ENCODE measurements around the gene PRKCE.

PRKCE gene

DNA sequence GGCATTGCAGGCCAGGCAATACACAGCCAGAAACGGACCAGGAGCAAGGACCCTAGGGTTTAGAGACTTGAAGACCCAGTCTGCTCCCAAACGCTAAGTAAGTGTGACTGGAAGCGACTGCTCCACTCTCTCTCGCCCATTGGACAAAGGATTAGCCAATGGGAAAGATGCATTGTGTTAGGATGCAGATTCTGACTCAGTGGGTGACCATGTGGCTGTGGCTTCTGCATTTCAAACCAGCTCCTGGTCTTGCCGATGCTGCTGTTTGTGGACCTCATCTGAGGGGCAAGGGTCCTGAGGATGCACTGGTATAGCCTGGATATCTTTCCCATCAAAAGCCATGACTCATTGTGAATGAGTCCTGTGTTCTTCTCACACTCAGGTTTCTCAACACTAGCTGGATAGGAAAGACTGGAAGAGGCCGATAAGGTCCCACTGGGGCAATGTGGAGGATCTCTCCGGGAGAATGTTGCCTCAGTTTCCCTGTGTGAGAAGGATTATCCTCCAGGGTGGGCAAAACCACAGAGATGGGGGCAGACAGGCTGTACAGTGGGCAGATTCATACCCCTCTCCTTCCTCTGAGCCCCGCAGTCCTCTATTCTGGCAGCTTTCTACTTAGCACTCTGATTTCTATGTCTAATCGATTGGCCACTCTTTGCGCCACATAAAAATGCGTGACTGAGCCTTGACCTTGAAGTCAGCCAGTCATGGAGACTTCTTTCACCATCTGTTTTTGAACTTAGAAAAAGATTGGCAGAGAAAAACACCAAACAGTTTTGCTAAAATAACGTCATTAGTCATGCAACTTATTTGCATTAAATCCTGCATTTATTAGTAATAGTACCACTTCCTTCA, 257.1 kb downstream of the PRKCE start:
- TF ChIP-seq CTCF (IDR thresholded peaks at IDR 0.05; ENCODE audit: insufficient read depth, missing control alignments), result no peak
- FAIRE-seq (no peak), DNase-seq (ENCODE audit: insufficient read length, low spot score) (no peak)

DNA sequence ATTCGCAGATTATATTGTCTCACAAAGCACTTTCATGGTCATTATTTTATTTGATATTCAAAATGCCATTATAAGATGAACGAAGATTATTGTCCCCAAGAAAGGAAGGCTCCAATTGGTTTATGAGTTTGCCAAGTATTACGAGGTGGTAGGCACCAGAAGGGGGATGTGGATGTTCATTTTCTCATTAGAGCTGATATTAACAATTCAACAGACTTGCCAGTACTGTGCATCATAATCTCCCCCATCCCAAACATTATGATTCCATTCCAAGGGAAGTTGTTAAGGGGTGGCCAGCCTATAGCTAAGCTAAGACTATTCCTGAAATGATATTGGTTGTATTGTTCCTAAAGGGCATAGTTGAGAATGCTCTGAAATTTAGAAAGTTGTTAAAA, 257.7 kb downstream of the PRKCE start:
- DNase-seq (ENCODE audit: insufficient read length, low spot score) (no peak), FAIRE-seq (no peak)
- TF ChIP-seq CTCF (IDR thresholded peaks at IDR 0.05; ENCODE audit: insufficient read depth, missing control alignments), result no peak

DNA sequence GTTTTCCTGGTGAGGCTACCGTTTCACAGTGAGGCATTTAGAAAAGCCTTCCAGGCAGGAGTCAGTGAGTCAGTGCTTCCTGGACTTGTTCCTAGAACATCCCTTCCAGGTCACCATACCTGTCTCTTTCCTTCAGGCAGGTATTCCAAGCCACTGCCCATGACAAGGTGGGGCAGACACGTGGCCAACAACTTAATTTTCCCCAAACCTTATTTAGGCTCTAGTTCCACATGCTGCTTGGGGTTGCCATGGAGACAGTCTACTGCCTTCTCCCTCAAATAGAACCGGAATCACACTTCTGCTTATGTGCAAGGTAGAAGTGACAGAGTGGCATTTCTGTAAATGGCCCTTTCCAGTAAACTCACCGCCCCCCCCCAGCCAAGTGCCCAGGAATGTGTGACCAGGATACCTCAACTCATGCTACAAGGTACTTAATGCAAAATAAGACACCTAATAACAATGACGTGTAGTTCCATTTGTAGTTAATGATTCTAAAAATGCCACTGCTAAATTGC, 258.3 kb downstream of the PRKCE start:
- TF ChIP-seq CTCF (IDR thresholded peaks at IDR 0.05; ENCODE audit: insufficient read depth, missing control alignments), result no peak
- FAIRE-seq, result no peak
- DNase-seq (ENCODE audit: insufficient read length, low spot score), result no peak

- no peak for DNase-seq (ENCODE audit: insufficient read length, low spot score)
- no peak for TF ChIP-seq CTCF (IDR thresholded peaks at IDR 0.05; ENCODE audit: insufficient read depth, missing control alignments)
- no peak for FAIRE-seq
Measured at GRCh38 chr2:45910473-45911060, 259.1 kb downstream of the PRKCE start.

GRCh38 chr2:45911538-45911937, 260.1 kb downstream of the PRKCE start:
- DNase-seq (ENCODE audit: insufficient read length, low spot score) (no peak), FAIRE-seq (no peak)
- TF ChIP-seq CTCF (IDR thresholded peaks at IDR 0.05; ENCODE audit: insufficient read depth, missing control alignments), result no peak

GRCh38 chr2:45912109-45912508, 260.6 kb downstream of the PRKCE start:
- DNase-seq (ENCODE audit: insufficient read length, low spot score) (no peak), FAIRE-seq (no peak)
- no peak for TF ChIP-seq CTCF (IDR thresholded peaks at IDR 0.05; ENCODE audit: insufficient read depth, missing control alignments)

GRCh38 chr2:45913539-45913938, 262.1 kb downstream of the PRKCE start:
- FAIRE-seq (no peak), DNase-seq (ENCODE audit: insufficient read length, low spot score) (no peak)
- TF ChIP-seq CTCF (IDR thresholded peaks at IDR 0.05; ENCODE audit: insufficient read depth, missing control alignments), result no peak

All from D721Med (cell line).